K562 (cell line): Measurements from ENCODE around the gene PRRT1. TPM values are rescaled to one million over a fixed set of nuclear protein-coding genes. Genes with fewer than 3 reads are reported as not detected.

ENCODE experiments used
- CREM ChIP-seq: IDR thresholded peaks from 2 replicates; pipeline ENCODE4 v1.6.1; 2014; ENCODE audit warnings: antibody characterized with exemption, low read depth
- GATAD2B ChIP-seq: fragments of 450-650 bp; IDR thresholded peaks from 2 replicates; pipeline ENCODE4 v1.6.1; 2017; ENCODE audit warnings: mild to moderate bottlenecking, borderline replicate concordance
- MAFG ChIP-seq: fragments of 450-650 bp; conservative IDR thresholded peaks from 2 replicates; pipeline ENCODE4 v1.6.1; 2016; ENCODE audit warnings: missing genetic modification characterization, missing compliant biosample characterization
- POLR2G ChIP-seq: fragments of 200-400 bp; formaldehyde crosslinking; IDR thresholded peaks from 2 replicates; pipeline ENCODE4 v1.6.1; 2017; ENCODE audit warnings: low read depth, mild to moderate bottlenecking, antibody characterized with exemption, low read length, moderate library complexity
- RCOR1 ChIP-seq, 2 experiments: IDR thresholded peaks; 2 replicates each; pipeline ENCODE4 v1.6.1; 2012; ENCODE audit warnings: low read depth in 2 of 2, low read length in 2 of 2, borderline replicate concordance in 1 of 2, improper control_type of control experiment in 1 of 2
- RFX5 ChIP-seq: IDR thresholded peaks from 2 replicates; pipeline ENCODE4 v1.6.1; 2011; ENCODE audit warnings: low read depth, mild to moderate bottlenecking, improper control_type of control experiment, low read length
- SMAD4 ChIP-seq: fragments of 250-450 bp; sonication (Bioruptor Pico); conservative IDR thresholded peaks from 2 replicates; pipeline ENCODE4 v1.8.0; 2021; ENCODE audit warnings: inconsistent platforms, mild to moderate bottlenecking, moderate library complexity
- SPI1 ChIP-seq: IDR thresholded peaks from 2 replicates; pipeline ENCODE4 v1.6.1; 2011; ENCODE audit warnings: low read depth, low read length, control low read depth, borderline replicate concordance
- WHSC1 ChIP-seq: IDR thresholded peaks from one replicate; pipeline ENCODE4 v1.6.1; 2012; ENCODE audit warnings: low read length, control low read depth, inconsistent platforms
- ZNF583 ChIP-seq: fragments of 250-450 bp; sonication (Bioruptor Pico); IDR thresholded peaks from 2 replicates; pipeline ENCODE4 v1.4.0; 2020
- polyA plus RNA-seq, 8 experiments: library from polyadenylated mRNA; depleted of rRNA in 4 of 8; stranded (reverse) in 5 of 8; unstranded in 3 of 8; fragments of >200 nt; fragmentation: Nextera tagmentation in 2 of 8; fragmentation: Illumina TruSeq in 1 of 8; extraction: Ambion mirVana in 2 of 8; extraction: Trizol in 1 of 8; gene quantifications; 2 replicates each; pipeline versions ENCODE4 v1.2.1 to v1.2.3, GENCODE V29; 2011 to 2014; ENCODE audit warnings: inconsistent platforms in 1 of 8, missing spikeins in 1 of 8
- total RNA-seq, 7 experiments: library from RNA; depleted of rRNA in 6 of 7; stranded (reverse); fragments of >200 nt in 6 of 7; fragmentation: Illumina TruSeq in 2 of 7; extraction: Trizol in 2 of 7; gene quantifications; 2 replicates each; pipeline versions ENCODE4 v1.2.1 to v1.2.3, GENCODE V29; 2011 to 2021; ENCODE audit warnings: low replicate concordance in 1 of 7
- TF ChIP-seq, protein P1 (sequence below): fragments of 450-650 bp; IDR thresholded peaks from 2 replicates; pipeline ENCODE4 v1.6.1; 2014; ENCODE audit warnings: low read depth, mild to moderate bottlenecking, moderate library complexity, borderline replicate concordance
- TF ChIP-seq, protein P2 (sequence below): fragments of 250-450 bp; sonication (Bioruptor Pico); IDR thresholded peaks from 2 replicates; pipeline ENCODE4 v1.8.0; 2022; ENCODE audit warnings: moderate library complexity, mild to moderate bottlenecking, inconsistent platforms
- TF ChIP-seq, protein P3 (sequence below), 3 experiments: fragments of 200-800 bp in 1 of 3; sonication (Bioruptor generic) in 1 of 3; sonication (generic) in 1 of 3; formaldehyde crosslinking in 1 of 3; IDR thresholded peaks; 2 replicates each; pipeline versions ENCODE4 v1.6.1 to v1.8.0; 2016 to 2022; ENCODE audit warnings: mild to moderate bottlenecking in 2 of 3, missing compliant biosample characterization in 2 of 3, missing genetic modification characterization in 2 of 3, missing genetic modification reagents in 1 of 3

Gene PRRT1
- total and polyA plus RNA-seq, 9 of the 15 experiments (the other 6 are each of a cell fraction or from before 2014, with no cell fraction given): 0.14 to 3.5 (median 0.41) TPM

GRCh38 chr6:32187009-32187709 is 35.4 kb upstream of the PRRT1 start (continued):
- TF ChIP-seq MAFG: no peak
- TF ChIP-seq RFX5: no peak
- TF ChIP-seq WHSC1: no peak
- 0 out of 2 replicates have a peak, but pooled peaks have one; percentile 27 for TF ChIP-seq POLR2G
- no peak for TF ChIP-seq CREM
- TF ChIP-seq, protein P1, sequence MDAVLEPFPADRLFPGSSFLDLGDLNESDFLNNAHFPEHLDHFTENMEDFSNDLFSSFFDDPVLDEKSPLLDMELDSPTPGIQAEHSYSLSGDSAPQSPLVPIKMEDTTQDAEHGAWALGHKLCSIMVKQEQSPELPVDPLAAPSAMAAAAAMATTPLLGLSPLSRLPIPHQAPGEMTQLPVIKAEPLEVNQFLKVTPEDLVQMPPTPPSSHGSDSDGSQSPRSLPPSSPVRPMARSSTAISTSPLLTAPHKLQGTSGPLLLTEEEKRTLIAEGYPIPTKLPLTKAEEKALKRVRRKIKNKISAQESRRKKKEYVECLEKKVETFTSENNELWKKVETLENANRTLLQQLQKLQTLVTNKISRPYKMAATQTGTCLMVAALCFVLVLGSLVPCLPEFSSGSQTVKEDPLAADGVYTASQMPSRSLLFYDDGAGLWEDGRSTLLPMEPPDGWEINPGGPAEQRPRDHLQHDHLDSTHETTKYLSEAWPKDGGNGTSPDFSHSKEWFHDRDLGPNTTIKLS: no peak
- TF ChIP-seq RCOR1 (IDR thresholded peaks at IDR 0.05; ENCODE audit: borderline replicate concordance in 1 of 2, low read depth in 2 of 2, low read length in 2 of 2): no peak
- TF ChIP-seq, protein P2, sequence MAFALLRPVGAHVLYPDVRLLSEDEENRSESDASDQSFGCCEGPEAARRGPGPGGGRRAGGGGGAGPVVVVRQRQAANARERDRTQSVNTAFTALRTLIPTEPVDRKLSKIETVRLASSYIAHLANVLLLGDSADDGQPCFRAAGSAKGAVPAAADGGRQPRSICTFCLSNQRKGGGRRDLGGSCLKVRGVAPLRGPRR: no peak
- TF ChIP-seq, protein P3, sequence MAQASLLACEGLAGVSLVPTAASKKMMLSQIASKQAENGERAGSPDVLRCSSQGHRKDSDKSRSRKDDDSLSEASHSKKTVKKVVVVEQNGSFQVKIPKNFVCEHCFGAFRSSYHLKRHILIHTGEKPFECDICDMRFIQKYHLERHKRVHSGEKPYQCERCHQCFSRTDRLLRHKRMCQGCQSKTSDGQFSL (CRISPR knock-in tag; IDR thresholded peaks at IDR 0.05): no peak
- TF ChIP-seq, protein P3 (tag; IDR thresholded peaks at IDR 0.05): no peak
- peak; percentile 65; the same call in 1 of the 2 replicates for TF ChIP-seq SPI1
- no peak for TF ChIP-seq SMAD4 (CRISPR knock-in tag)
- no peak for TF ChIP-seq GATAD2B
- 0 out of 2 replicates have a peak, but pooled peaks have one; percentile 36 for TF ChIP-seq ZNF583 (CRISPR knock-in tag)
